ENCODE data around the gene GLCCI1. TPM values are rescaled to one million over a fixed set of nuclear protein-coding genes. Genes with fewer than 3 reads are reported as not detected.

Gene GLCCI1
- total and polyA plus RNA-seq, 10 of the 15 experiments (the other 5 are each of a cell fraction or from before 2014, with no cell fraction given) = 12.6 to 92.0 (median 27.6) TPM

GRCh38 chr7:7956531-7957128 is 12.0 kb upstream of the GLCCI1 start:
- peaks cover 2% of the 10 kb centered on the region; the same call in 1 of the 3 replicates for H3K9me3 ChIP-seq (replicated peaks; ENCODE audit: control insufficient read depth, insufficient read depth, low read length)
- SMC1A ChIA-PET (ENCODE audit: uncharacterized antibody, unreplicated experiment) = interaction anchor here (1.5 to 2.2 kb wide), 3 partner anchors 9 to 14 kb away, joined by 4 to 8 read pairs (median 6); no protein-coding TSS in a partner anchor
- H3K4me2 ChIP-seq (ENCODE audit: control insufficient read depth, insufficient read depth) = no peak overlapping the region
- H3K4me3 ChIP-seq = no peak overlapping the region
- intact Hi-C loops (cut with micrococcal nuclease; ENCODE audit: unreplicated experiment) = no loop called here
- in situ Hi-C loops (cut with MboI) = no loop called here
- FAIRE-seq (no peak), DNase-seq (ENCODE audit: low read depth, low spot score) (no peak), ATAC-seq (no peak)
- POLR2A ChIA-PET = no interaction called here
- no peaks in the 10 kb centered on the region for H3K27me3 ChIP-seq (replicated peaks in 1 of 2; ENCODE audit: control insufficient read depth in 2 of 2, insufficient read depth in 2 of 2, low read length in 1 of 2)
- H3K4me1 ChIP-seq (ENCODE audit: control insufficient read depth, insufficient read depth, low read length) = peaks cover 21% of the 10 kb centered on the region
- no peak for TF ChIP-seq NRF1 (conservative IDR thresholded peaks at IDR 0.05; ENCODE audit: low read depth, low read length)
- TF ChIP-seq ZNF24 (IDR thresholded peaks at IDR 0.05) = no peak
- no peak for TF ChIP-seq NFIC (IDR thresholded peaks at IDR 0.05; ENCODE audit: low read depth, low read length)
- TF ChIP-seq ZNF384 (IDR thresholded peaks at IDR 0.05; ENCODE audit: borderline replicate concordance, low read depth, low read length) = no peak
- TF ChIP-seq GABPA (IDR thresholded peaks at IDR 0.05; ENCODE audit: low read depth) = no peak
- no peak for TF ChIP-seq SMAD5 (IDR thresholded peaks at IDR 0.05; ENCODE audit: low read depth)
- TF ChIP-seq PBX3 (IDR thresholded peaks at IDR 0.05; ENCODE audit: insufficient replicate concordance, low read depth, low read length) = no peak
- no peaks in the 10 kb centered on the region for H3K36me3 ChIP-seq (ENCODE audit: control insufficient read depth in 2 of 2, insufficient read depth in 2 of 2, low read length in 1 of 2)
- WGBS (ENCODE audit: insufficient coverage, insufficient replicate concordance, low lambda C conversion rate, missing lambda C conversion rate) = 97% methylated on average over 3 of the region's 3 CpGs
- CTCF ChIA-PET = no interaction called here
- no peaks in the 10 kb centered on the region for H3K79me2 ChIP-seq (ENCODE audit: control insufficient read depth, insufficient read depth, low read length)
- H4K20me1 ChIP-seq (ENCODE audit: control insufficient read depth, insufficient read depth) = no peaks in the 10 kb centered on the region
- no peak overlapping the region for H3K27ac ChIP-seq (ENCODE audit: control insufficient read depth, insufficient read depth)
- no peak overlapping the region for H2AFZ ChIP-seq (ENCODE audit: control insufficient read depth, low read depth, low read length)
- BruUV-seq (replicated peaks) = no TSS peak
- RAD21 ChIA-PET (ENCODE audit: unreplicated experiment) = interaction anchor here (2.3 kb wide), 1 partner anchor 9 kb away, joined by 8 read pairs; no protein-coding TSS in a partner anchor
- H3K9ac ChIP-seq (ENCODE audit: control insufficient read depth, insufficient read depth, low read length) = no peak overlapping the region
